ENCODE data around the gene CDR2L.

GRCh38 chr17:75024686-75025397, 37.4 kb downstream of the CDR2L start:
- TF ChIP-seq FOSL2 (IDR thresholded peaks at IDR 0.05; ENCODE audit: borderline replicate concordance, low read depth) (no peak), USF1 (IDR thresholded peaks at IDR 0.05; ENCODE audit: borderline replicate concordance, low read depth) (no peak), JUND (IDR thresholded peaks at IDR 0.05) (no peak)
- TF ChIP-seq, protein P1, sequence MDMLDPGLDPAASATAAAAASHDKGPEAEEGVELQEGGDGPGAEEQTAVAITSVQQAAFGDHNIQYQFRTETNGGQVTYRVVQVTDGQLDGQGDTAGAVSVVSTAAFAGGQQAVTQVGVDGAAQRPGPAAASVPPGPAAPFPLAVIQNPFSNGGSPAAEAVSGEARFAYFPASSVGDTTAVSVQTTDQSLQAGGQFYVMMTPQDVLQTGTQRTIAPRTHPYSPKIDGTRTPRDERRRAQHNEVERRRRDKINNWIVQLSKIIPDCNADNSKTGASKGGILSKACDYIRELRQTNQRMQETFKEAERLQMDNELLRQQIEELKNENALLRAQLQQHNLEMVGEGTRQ (IDR thresholded peaks at IDR 0.05; ENCODE audit: borderline replicate concordance, low read depth, low read length) = no peak
